HUDEP-2 (cell line): ENCODE results near the gene NXPE2.
A peak's percentile ranks its signal among the peaks of the same experiment; 100 is the strongest.
"Not testable (repeated sequence)": the region's sequence is repeated elsewhere in the genome, so short reads cannot be mapped to it uniquely, and the experiment has no call there.

Source experiments
- DNase-seq, 76 experiments: peaks; one replicate each; lab custom pipeline; 2025; ENCODE audit not compliant: unreplicated experiment in 76 of 76; lab: John Stamatoyannopoulos, UW

Gene NXPE2

GRCh38 chr11:114678125-114679036 is at the start of gene NXPE2:
NXPE2 (plus strand) TSS chr11:114678527; CDS start chr11:114678576, 49 bp downstream.
- DNase-seq, result no peak

DNA sequence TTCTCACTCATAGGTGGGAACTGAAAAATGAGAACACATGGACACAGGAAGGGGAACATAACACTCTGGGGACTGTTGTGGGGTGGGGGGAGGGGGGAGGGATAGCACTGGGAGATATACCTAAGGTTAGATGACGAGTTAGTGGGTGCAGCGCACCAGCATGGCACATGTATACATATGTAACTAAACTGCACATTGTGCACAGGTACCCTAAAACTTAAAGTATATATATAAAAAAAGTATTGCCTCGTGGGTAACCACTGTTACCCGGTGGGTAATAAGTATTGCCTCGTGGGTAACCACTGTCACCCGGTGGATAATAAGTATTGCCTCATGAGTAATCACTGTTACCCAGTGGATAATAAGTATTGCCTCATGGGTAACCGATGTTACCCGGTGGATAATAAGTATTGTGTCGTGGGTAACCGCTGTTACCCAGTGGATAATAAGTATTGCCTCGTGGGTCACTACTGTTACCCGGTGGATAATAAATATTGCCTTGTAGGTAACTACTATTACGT is 46.8 kb upstream of the NXPE2 start:
- DNase-seq, result not testable (repeated sequence)

- not testable (repeated sequence) for DNase-seq
These were observed 38.9 kb upstream of the NXPE2 start for GRCh38 chr11:114639440-114639839.

- DNase-seq, result no peak
These were observed 27.7 kb upstream of the NXPE2 start for GRCh38 chr11:114650661-114651060.

DNA sequence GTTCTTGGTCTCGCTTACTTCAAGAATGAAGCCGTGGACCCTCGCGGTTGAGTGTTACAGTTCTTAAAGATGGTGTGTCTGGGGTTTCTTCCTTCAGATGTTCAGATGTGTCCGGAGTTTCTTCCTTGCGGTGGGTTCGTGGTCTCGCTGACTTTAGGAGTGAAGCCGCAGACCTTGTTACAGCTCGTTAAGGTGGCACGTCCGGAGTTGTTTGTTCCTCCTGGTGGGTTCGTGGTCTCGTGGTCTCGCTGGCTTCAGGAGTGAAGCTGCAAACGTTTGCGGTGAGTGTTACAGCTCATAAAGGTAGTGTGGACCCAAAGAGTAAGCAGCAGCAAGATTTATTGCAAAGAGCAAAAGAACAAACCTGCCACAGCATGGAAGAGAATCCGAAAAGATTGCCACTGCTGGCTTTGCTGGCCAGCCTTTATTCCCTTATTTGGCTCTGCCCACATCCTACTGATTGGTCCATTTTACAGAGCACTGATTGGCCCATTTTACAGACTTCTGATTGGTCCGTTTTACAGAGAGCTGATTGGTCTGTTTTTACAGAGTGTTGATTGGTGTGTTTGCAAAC is 27.1 kb upstream of the NXPE2 start:
- DNase-seq, result no peak

DNA sequence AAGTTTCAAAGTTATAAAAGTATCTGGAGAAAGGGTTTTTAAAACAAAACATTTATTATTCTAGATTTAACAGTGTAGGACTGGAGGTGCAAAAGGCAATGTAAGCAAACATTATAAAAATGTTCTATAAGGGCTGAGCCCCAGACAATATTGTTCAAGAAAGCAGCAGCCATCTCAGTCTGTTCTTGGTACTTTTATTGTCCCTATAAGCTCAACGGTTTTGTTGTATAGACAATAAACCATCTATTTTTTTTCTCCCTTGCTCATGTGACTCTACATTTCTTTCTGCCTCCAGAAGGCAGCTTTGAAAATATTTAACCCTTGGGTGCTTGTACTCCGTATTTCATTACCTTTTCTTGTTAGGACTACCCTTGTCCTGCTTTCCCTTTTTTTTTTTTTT is 25.2 kb upstream of the NXPE2 start:
- DNase-seq, result no peak

DNA sequence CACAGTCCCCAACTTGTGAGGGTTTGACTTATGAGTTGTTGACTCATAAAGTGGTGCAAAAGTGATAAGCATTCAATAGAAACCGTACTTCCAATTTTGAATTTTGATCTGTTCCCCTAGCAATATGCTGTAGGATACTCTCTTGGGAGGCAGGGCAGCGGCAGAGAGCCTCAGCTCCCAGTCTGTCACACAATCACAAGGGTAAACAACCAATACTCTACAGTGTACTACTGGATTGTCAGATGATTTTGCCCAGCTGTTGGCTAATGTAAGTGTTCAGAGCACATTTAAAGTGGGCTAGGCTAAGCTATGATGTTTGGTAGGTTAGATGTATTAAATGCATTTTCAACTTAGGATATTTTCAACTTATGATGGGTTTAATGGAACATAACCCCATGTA is 13.7 kb upstream of the NXPE2 start:
- no peak for DNase-seq

GRCh38 chr11:114666760-114667159 is 11.6 kb upstream of the NXPE2 start:
- DNase-seq, result no peak

DNA sequence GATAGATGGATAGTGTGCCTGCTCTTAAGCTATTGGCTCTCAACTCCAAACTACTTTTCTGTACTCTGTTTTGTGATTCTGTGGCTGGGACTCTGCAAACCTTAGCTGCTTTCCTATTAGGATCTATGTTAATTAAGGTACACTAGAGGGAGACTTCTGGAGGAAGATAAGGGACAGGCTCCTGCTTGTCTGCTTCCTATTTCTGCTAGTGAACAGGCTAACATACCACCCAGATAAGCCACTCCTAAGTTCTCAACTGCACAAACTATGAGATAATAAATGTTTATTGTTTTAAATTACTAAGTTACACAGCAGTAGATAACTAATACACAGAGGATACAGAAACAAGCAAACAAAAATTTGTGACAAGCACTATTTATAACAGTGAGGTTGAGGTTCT is 10.2 kb upstream of the NXPE2 start:
- DNase-seq, result no peak

DNA sequence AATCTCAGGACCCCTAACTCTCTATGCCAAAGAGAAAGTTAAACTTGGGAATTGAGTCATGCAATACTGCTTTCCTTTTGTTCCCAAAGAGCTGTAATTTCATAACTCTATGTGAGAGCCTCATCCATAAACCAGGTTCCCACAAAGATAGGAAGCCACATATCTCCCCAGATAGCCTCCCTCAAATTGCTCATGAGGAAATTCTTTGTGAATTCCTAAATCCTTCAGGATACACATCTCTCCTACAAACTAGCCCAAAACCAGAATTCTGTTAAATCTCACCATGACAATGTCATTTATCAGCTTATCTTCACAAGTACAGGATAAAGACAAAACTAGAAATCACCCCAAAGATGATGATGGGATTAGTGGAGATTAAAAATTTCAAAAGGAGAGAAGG is 4.7 kb upstream of the NXPE2 start:
- DNase-seq, result no peak

GRCh38 chr11:114679505-114679904 is 1.2 kb downstream of the NXPE2 start:
- no peak for DNase-seq

GRCh38 chr11:114683007-114683406 is 4.7 kb downstream of the NXPE2 start:
- DNase-seq, result no peak

- DNase-seq, result peak in 1 of 76 experiments; percentile 0
These were observed 6.3 kb downstream of the NXPE2 start for GRCh38 chr11:114684636-114685035.

- DNase-seq, result no peak
These were observed 6.8 kb downstream of the NXPE2 start for GRCh38 chr11:114685097-114685496.

GRCh38 chr11:114705280-114706024 is 27.1 kb downstream of the NXPE2 start:
- DNase-seq, result no peak

GRCh38 chr11:114709960-114710359 is 31.6 kb downstream of the NXPE2 start:
- no peak for DNase-seq

DNA sequence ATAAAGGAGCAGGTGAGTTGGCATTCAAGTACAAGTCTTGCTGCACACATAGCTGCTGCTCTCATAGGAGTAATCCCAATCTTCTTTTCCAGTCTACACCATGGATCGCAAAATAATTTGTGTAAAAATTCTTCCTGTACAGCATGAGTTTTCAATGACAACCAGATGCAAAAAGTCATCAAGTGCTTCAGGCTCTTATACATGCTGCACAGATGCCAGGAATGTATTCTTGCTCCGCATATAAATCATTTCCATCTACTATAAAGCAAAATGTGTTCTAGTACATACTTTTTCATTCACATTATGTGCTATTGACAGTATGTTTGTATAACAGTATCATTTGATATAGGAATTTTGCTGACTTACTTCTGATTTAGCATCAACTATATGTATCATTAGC is 35.4 kb downstream of the NXPE2 start:
- no peak for DNase-seq

DNA sequence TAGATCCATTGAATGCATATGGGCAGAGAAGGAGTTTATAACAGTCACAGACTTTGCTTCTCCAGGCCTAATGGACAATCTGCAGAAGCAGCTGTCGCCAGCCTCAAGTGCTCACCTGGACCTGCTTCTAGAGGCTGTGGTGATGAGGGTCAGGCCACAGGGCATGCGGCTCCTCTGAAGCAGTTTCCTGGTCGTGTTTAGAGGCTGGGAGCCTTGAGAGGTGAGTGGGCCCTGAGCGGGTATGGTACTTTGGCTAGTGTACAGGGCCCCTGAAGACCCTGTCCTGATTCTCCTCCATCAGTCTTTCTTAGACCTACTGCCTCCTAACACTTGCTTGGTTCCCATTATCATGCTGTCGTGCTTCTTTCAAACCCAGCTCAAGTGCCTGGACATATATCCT is 41.2 kb downstream of the NXPE2 start:
- DNase-seq, result no peak

GRCh38 chr11:114724916-114725524 is 46.7 kb downstream of the NXPE2 start:
- no peak for DNase-seq

DNA sequence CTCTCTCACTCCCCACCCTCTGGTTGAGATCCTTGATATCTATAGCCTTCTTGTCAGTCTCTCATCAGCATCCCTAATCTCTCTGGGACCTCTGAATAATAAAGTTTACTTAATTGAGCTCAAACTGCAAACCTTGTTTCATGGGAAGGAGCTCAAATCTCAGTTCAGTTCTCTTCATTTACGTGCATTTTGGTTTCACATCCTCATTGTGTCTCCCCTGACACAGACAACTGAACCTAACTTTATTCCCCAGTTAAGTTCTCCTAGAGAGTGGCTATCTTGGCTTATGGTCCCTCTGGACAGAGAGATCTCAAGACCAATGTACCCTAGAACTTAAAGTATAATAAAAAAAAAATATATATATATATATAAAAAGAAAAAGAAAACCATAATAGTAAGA is 47.3 kb downstream of the NXPE2 start:
- no peak for DNase-seq

- DNase-seq, result no peak
These were observed 58.5 kb downstream of the NXPE2 start for GRCh38 chr11:114736806-114737205.
